HG03439 (cell line): Measurements from ENCODE around the gene NKAIN2.
"Not testable (repeated sequence)": the region's sequence is repeated elsewhere in the genome, so short reads cannot be mapped to it uniquely, and the experiment has no call there.

Source experiments
- ATAC-seq: cut with Tn5 transposase; IDR thresholded peaks from one replicate; pipeline ENCODE4 v1.9.1; 2021; ENCODE audit warnings: mild to moderate bottlenecking, moderate library complexity; ENCODE audit not compliant: unreplicated experiment

NKAIN2 gene

DNA sequence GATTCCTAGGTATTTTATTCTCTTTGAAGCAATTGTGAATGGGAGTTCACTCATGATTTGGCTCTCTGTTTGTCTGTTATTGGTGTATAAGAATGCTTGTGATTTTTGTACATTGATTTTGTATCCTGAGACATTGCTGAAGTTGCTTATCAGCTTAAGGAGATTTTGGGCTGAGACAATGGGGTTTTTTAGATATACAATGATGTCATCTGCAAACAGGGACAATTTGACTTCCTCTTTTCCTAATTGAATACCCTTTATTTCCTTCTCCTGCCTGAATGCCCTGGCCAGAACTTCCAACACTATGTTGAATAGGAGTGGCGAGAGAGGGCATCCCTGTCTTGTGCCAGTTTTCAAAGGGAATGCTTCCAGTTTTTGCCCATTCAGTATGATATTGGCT is 363.6 kb downstream of the NKAIN2 start:
- not testable (repeated sequence) for ATAC-seq

DNA sequence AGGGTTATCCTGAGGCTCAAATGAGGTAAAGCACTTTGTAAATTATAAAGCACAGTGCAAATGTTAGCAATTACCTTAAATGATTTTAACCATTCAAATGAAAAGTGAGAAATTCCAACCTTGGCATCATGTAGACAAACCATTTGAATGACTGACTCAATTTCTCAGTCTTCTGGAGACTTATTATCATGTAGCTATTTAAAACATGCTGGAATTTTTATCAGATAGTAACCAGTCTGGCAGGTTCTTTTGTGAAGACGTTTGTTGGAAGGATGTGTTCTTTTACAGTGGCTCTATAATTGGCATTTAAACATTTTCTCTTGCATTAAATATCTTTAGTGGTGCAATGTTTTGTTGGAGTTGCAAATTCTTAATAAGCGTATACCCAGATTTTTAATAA is 386.6 kb downstream of the NKAIN2 start:
- no peak for ATAC-seq

DNA sequence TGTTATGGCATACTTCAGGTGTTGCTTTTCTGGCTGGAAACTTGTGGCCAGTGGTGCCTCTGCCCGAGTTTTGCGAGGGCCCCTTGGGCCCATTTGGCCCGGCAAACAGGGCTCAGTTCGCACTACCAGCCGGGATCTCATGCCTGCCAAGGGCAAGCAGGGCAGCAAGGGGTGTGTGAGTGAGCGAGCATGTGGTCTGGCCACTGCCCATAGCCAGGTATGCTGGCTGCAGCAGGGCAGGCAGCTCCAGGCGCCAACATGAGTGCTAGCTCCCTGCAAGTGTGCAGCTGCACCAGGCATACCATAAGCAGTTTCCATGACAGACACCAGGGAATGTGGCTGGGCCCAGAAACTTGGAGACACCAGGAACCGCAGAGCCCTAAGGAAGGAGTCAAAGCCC is 389.5 kb downstream of the NKAIN2 start:
- ATAC-seq, result no peak

DNA sequence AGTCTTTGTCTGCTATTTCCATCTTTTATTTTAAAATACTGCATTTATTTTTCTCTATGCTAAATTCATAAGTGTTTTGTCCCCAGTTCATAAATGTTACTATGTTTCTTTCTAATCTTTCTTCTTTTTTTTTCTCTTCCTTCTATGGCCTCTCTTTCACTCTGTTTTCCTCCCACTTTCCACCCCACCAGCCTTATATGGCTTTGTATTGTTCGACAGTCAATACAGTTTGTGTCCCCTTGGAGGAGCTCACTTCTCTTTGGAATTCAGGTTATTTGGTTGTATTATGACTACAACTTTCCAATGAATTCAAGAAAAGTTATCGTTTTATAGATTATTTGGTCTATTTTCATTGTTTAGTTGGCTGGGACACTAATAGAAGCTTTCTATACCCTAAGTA is 393.5 kb downstream of the NKAIN2 start:
- ATAC-seq, result no peak

DNA sequence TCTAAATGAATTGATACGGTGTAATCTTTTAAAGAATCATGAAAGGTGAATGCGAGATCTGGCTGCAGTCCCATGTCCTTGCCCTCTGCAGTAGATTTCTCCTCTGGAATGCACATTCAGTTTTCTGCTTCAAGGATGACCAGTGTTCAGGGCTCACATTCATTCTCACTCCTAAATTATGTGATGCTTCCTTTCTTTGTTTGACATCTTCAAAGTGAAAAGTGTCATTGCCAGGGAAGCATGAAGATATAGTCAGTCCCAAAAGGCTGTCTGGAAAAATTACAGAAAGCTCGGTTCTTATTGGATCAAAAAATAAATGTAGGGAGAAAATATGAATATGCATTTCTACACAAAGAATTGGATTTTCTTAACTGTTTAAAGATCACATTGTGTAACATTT is 395.6 kb downstream of the NKAIN2 start:
- ATAC-seq, result no peak

DNA sequence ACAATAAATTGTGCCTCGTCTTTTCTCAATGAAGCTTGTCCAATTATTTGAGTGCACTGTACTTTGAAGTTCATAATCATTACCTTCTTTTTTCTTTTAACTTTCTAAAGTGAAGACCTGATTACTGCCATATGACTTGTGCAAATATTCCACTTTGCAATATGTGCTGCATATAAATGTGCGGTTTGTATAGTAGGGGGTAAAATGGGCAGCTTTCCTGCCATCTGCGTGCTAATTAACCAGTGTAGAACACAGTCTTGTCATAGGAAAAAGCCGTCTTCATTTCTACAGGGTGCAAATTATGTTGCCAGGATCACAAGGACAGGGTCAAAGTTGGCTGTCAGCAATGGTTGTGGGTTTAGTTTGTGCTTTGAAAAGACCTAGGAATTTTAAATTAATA is 397.0 kb downstream of the NKAIN2 start:
- ATAC-seq, result no peak

DNA sequence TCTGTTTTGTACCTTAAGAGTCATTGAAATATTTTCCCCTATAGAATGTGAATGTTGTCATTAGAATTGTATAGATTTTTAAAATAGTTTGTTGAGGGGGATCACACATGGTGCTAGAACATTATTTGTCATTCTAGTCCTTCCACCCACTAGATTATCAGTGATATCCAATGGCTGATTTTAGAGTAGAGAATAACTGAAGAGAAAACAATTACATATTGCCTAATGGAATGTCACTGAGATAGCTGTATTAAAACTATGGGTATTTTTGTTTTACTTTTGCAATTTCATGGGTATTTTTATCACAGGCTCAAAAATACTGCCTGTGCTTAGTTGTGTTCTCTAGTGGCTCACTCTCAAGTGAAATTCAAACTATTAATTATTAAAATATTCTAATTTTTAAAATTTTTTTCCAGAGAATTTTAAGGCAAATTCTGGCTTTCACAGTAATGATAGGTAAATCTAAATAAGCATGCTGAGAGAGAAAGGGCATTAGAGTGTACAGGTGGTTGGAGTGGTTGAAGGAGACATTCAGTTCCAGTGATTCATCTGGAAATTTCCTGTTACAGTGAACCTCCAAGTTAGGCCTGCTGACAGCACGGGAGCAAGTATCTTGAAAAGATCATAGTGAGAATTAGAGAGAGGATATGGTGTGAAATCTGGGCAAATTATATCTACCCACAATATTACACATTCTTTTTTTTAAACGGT is 399.6 kb downstream of the NKAIN2 start:
- no peak for ATAC-seq

DNA sequence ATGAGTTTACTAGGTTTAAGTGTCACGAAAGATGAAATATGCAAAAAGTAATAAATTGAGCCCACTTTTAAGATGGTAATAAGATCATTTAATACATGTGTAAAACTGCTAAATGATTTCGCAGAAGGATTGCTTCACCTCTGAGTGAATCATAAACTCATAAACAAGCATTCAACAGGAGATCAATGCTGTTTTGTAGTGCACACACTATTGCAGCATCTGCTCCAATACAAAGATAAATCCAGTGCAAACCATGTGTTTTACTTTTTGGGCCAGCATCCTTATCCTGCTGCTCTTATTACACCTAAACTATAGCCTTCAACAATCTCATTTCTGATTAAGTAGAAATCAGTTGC is 400.1 kb downstream of the NKAIN2 start:
- ATAC-seq, result no peak

DNA sequence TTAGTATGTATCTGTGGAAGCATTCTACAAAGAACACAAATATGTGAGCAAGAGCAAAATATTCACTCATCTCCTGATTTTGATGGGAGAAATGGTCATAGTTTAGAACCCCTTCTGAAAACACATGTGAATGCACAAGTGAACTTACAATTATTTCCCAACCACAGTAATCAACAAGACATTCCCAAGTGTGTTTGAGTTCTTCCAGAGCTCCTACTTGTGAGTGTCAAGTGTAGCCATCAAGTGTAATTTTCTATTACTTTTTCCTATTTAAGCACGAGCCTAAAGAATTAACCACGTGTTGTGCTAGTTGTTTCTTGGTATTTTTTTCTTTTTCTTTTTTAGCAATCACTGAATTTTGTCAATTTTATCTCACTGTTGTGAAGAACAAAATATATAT is 402.3 kb downstream of the NKAIN2 start:
- no peak for ATAC-seq

DNA sequence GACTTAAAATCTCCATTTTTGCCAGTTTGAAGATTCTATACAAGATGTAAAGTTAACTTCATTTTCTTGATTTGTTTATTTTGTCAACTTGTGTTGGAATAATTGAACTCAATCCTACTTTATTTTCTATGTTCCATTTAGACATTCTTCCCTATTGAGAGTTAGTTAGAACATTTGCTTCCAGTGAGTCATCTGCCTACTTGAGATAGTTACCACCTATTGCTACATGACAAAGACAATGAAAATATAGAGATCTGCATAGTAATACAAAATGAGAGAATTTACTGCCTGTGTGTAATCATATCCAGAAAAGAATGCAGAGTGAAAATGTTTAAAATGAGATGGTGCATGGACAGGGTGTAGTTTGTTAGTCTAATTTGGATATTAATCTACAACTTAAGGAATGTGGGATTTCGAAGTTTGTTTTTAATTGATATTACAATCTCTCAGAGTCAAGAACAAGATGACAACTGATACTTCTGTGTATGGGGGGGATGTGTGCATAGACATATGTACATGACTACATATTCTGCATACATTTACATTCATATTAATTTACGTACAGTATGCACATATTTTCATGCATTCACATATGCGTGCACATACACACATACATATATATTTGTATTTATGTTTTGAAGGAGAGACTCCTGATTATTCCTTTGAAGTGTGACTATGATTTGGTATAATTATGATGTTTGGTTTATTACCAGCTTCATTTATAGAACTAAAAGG is 420.1 kb downstream of the NKAIN2 start:
- ATAC-seq, result no peak

DNA sequence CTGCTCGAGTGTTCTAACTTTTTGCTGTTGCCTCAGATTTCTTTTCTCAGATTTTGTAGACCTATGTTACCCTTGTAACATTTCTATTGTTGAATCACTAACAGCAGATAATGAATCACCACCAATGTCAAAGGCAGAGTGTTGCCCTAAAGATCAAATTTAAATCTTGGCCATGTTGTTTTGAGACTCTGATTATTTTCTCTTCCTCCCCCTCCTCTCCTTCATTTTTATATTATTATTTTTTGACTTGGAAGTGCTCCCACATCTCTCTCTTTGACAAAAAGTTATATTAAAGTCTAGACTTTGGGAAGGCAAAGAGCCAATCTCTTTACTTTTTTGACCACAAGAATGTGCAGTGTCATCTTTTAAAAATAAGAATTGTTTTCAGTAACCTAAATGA is 422.7 kb downstream of the NKAIN2 start:
- ATAC-seq, result no peak

DNA sequence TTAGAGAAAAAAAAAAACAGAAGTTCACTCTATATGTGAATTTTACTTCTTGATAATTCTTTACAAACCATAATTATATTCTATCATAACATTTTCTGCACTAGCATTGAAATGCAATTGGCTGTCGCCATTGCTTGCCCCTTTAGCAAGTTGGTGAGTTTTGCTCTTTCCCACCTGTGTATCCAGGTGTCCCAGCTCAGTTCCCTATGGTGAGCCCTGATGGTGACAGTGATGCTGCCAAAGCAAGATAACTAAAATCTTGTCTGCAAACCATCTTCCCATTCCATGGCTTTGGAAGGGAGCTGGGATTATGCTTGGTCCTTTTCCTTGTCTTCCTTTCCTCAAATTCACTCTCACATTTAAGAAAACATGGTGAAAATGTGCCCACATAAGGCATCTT is 429.6 kb downstream of the NKAIN2 start:
- no peak for ATAC-seq

DNA sequence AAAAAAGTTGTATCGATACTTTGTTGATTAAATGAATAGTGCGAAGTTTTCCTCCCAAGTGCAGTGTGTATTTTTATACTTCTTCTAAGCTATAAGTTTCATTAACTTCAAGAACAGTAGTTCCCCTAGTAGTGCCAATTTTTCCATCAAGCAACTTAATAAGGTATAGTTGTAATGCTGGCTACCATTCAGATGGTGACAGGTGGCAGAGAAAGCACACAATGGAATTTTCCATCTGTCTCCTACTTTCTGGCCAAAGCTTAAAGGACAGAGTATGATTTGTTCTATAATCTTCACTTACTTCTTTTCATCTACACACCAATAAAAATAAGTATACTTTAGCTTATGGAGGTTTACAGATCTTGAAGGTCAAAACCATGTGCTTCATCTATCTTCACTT is 431.1 kb downstream of the NKAIN2 start:
- ATAC-seq, result no peak

DNA sequence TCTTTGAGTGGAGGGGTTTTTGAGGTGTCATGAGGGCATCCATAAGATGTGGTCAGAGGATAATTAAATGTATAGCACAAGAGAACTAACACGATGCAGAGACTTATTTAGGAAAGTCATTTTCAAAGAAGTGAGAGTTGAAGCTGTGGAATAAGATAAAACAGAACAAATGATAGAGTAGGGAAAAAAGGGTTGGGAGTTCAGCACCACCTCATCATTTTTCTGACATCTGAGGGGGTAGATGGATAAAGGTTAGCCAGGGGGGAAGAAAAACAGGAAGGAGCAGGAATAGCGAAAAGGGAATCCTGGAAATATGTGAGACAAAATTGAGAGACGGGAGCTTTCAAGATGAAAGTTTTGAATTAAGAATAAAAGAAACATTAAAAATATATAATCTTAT is 434.2 kb downstream of the NKAIN2 start:
- no peak for ATAC-seq

DNA sequence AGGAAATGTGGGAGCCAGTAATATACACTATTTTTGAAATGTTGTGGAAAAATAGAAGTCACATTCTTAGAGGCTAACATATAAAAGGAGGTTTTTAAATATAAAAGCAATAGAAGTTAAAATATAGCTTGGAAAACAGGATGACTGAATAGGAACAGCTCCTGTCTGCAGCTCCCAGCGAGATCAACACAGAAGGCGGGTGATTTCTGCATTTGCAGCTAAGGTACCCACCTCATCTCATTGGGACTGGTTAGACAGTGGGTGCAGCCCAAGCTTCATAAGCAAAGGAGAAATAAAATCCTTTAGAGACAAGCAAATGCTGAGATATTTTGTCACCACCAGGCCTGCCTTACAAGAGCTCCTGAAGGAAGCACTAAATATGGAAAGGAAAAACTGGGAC is 434.7 kb downstream of the NKAIN2 start:
- ATAC-seq, result not testable (repeated sequence)

DNA sequence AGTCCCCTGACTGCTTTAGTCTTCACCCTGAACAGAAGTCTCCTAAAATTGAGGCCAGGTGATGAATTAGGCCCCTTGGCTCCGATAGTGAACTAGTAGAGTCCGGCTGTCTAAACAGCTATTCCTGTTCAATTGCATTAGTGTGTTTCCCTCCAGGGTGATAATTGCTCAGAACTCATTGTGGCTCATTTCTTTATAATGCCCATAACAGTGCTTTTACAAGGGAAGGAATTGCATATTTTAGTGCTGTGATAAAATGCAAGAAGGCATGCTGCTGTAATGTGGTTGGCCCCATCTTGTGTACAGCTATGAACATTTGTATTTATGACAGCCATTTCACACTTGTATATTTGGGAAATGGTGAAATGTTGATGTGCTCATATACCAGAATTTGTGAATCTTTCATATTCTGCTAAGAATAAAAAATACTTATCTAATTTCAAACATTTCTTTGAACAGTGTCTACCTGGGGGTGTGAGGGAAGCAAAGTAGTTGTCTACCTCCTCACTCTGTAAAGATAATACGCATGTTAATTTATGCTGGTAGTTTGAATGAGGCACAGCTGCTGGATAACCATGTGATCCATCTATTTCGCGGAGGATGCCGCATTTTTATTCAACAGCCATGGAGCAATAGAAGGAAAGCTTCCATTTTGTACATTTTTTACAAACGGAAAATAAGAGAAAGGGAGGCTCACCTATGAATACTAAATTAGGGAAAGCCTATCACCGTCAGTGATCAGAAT is 451.4 kb downstream of the NKAIN2 start:
- no peak for ATAC-seq

DNA sequence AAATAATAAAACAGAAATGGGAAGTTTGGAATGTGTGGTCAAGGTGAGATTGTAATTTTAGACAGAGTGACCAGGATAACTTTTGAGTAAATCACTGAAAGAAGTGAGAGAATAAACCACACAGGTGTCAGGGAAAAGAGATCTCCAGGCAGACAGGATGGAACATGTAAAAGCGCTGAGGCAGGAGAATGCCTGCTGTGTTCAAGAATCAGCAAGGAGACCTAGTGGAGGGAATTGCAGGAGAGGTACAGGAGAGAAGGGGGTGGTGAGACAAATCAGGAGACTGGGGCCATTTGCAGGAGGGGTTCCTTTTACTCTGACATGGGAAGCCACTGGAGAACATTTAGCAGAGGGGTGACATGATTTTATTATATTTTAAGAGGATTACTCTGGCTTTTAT is 456.7 kb downstream of the NKAIN2 start:
- ATAC-seq, result no peak

DNA sequence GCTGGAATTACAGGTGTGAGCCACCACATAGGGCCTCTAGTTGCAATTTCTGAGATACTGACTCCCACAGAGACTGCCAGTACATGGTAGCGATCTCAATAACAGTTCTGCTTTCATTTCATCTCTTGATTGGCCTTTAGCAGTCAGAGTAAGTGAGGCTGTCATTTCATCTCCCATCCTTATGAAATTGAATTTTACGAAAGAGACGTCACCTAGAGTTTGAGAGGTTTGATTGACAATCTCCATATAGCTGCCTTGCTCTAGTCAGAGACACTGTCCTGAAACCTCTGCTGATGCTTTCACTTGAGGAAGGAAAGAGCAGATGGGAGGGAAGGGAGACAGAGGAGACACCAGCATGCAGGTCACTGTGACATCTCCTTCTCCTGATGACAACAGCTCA is 466.1 kb downstream of the NKAIN2 start:
- ATAC-seq, result no peak

DNA sequence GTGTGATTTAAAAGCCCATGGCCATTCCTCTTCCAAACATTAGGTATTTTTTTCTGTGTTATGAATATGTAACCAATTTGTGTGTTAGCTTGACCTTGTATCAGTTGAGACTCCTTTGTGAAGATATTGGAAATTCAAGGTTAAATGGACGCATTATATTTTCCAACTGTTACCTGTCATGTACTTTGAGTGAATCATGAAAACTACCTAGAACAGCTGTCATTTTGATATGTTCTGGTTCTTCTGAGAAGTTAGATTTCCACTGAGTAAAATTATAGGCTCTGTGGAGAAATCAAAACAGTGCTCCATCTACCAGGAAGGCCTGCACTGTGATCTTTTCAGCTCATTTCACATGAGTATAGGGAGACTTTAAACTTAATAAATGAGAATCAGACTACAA is 470.0 kb downstream of the NKAIN2 start:
- ATAC-seq, result no peak

DNA sequence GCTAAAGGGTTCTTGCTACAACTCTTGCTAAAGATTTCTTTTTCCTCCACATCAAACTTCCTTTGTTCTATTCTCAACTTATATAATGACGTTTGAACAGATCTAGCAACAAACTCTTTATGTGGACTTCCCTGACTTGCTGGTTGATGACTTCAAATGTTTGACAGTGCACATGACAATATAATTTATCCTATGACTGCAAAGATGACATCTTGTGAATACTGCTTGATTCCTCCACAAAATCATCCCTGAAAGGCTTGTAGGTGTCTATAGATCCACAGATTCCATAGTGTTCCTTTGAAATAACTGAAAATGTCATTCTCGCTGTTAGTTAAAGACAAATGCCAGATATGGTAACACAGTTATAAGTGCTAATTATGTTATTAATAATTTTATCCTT is 478.9 kb downstream of the NKAIN2 start:
- ATAC-seq, result no peak

DNA sequence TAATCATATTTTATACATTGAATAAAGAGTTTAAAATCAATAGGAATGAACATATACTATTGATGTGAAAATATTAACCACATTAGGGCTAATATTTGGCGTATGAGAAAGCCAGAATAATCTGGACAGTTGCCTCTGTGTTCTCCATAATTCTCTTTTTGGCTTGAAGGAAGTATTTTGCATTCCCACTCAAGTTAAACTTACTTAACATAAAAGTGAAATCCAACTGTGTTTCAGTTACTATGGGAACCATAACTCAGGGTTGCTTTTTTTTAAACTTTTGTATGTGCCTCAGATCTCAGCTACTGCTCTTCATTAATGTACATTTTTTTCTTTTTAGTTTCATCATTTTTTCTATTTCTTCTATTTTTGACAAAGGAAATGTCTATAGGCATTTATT is 479.8 kb downstream of the NKAIN2 start:
- ATAC-seq, result no peak

DNA sequence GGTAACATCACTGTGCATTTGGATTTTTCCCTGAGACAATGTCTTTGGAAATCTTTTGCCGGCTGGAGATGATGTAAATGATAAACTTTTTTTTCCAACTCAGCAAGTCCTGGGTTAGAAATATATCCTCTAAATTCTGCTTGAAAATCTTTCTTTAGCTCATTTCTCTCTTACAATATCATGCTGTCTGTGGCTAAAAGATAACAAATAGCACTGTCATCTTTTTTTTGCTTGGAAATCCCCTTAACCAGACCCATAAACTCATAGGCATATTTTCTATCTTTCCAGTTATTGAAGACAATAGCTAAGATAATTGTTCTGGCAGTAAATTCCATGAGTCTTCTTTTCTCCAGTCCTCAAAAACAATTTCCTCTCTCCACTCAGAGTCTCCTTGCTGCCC is 481.5 kb downstream of the NKAIN2 start:
- no peak for ATAC-seq
